Stimulated activated CD4-positive, alpha-beta T cell treated with anti-CD3 and anti-CD28 coated beads, Interleukin-12 subunit alpha, Interleukin-12 subunit beta, amount 100 ng/mL, for 24 hours (primary cell): ENCODE measurements around the gene RPL27A.

ENCODE experiments used
- DNase-seq, 2 experiments: peaks; one replicate each; pipeline ENCODE4 v3.0.0-alpha.2; 2020; ENCODE audit warnings: low read depth in 2 of 2

Gene RPL27A

DNA sequence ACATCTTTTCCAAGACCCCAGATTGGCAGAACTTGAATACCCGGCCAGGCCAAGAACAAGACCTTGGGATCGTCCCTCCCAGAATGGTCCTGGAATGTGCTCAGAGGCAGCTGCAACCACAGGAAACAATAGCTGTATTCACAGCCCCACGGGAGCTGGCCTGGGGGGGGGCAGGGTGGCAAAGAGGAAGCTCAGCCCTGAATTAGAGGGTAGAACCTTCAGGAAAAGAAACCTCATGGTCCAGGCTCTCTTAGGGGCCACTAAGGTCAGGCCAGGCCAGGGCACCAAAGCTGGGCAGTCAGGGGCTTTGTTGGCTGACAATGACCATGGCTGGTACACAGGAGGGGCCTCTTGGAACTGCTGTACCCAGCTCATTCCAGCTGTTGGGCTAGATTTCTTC is 17.3 kb downstream of the RPL27A start:
- DNase-seq, result no peak

- DNase-seq, result no peak
Observed at GRCh38 chr11:8701891-8702597, 19.5 kb downstream of the RPL27A start.

- no peak for DNase-seq
Observed at GRCh38 chr11:8702598-8702915, 20.0 kb downstream of the RPL27A start.

- DNase-seq, result no peak
Observed at GRCh38 chr11:8704136-8704535, 21.5 kb downstream of the RPL27A start.

DNA sequence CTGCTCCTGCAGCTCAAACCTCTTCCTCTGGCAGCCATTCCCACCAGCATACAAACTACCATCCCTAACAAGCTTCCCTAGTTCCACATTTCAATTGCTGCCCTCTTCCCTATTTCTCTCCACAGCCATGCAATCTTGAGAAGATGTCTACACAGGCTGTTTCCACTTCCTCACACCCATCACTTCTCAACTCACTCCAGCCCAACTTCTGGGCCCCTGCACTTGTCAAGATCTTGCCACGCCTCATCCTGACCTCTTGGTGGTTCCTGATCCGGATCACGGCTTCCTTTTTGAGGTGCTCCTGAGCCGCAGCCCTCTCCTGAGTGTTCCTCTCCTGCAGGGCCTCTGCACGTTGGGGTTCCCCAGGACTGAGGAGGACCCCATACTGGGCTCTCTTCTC is 22.6 kb downstream of the RPL27A start:
- DNase-seq, result no peak

GRCh38 chr11:8706673-8707432 is 24.3 kb downstream of the RPL27A start:
- DNase-seq, result no peak

- no peak for DNase-seq
Observed at GRCh38 chr11:8707541-8708191, 25.1 kb downstream of the RPL27A start.

DNA sequence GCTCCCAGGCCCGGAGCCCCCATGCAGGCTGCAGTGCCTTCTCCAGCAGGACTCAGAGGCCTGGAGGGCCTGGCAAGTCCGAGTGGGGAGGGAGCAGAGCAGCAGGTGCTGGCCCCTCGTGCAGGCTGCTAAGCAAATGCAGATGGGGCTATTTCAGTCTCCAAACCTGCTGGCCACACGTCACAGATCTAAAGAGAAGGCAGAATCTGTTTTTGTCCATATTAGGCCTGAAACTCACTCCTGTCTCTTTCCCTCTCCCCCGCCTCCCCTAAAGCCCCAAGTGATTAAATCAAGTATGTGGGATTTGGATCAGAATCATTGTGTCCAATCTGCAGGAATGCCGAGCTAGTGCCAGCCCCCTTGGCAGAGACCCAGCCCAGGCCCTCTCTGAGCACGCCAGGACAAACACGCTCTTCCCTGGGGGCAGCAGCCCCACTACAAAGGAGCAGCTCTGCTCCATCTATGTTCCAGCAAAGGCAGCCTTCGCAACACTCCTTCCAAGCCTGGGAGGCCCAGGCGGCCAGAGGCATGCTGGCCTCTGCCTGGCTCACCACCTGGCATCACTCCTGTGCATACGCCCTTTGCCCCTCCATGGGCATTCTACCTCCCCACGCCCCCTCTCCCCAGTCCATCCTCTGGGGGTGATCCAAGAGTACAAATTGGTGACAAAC is 26.5 kb downstream of the RPL27A start:
- DNase-seq, result no peak

DNA sequence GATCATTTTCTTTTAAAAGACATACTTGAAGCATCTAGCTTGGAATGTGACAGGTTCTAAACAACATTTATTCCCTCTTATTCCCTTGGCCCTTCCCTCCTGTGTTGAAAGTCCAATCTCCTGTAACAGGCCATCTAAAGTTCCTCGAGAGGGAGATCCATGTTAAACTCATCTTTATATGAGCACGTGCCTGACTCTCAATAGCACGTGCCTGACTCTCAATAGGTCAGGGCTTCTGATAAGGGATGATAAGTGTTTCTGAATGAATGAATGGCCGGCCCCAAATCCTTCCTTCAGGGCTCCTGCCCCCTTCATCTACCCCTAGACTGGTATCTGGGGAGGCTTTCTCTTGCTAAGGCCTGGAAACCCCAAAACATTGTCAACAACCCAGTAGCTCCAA is 27.2 kb downstream of the RPL27A start:
- DNase-seq, result no peak

GRCh38 chr11:8711895-8712442 is 29.4 kb downstream of the RPL27A start:
- DNase-seq, result no peak

GRCh38 chr11:8712506-8712905 is 29.9 kb downstream of the RPL27A start:
- DNase-seq, result no peak

- DNase-seq, result no peak
Observed at GRCh38 chr11:8713760-8714454, 31.3 kb downstream of the RPL27A start.

- no peak for DNase-seq
Observed at GRCh38 chr11:8714622-8715225, 32.1 kb downstream of the RPL27A start.

GRCh38 chr11:8715501-8715900 is 32.9 kb downstream of the RPL27A start:
- no peak for DNase-seq

DNA sequence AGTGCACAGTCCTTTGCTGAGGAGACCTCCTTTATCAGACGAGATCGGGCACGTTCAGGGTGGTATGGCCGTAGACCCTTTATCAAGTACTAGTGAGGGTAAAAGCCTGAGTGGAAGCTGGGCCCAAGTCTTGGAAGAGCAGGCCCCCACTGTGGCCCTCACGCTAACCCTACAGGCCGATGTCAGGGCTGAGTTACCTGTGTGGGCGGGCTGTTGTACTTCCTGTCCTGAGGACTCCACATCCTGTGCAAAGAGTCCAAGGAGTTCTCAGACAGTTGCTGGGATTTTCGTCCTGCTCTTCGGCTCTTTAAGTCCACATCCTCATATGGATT is 34.9 kb downstream of the RPL27A start:
- DNase-seq, result no peak

GRCh38 chr11:8717876-8718753 is 35.5 kb downstream of the RPL27A start:
- DNase-seq, result no peak

DNA sequence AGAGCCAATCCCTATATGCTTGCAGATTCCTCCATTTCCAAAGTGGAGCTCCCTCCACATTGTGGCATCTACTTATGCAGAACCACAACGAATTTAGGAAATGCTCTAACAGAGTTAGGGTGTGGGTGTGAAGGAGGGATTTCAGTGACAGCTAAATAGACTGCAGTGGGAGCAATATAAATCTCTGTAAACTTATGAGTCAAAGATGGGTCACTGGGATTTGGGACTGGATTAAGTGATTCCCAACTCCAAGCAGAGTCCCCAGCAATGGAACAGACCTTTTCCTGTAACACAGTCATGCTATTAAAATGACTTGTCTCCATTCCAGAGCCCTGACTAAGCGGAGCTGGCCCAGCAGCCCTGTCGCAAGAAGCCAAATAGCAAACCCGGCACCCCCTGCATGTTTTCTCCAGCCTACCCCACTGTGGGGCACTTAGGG is 36.6 kb downstream of the RPL27A start:
- no peak for DNase-seq

DNA sequence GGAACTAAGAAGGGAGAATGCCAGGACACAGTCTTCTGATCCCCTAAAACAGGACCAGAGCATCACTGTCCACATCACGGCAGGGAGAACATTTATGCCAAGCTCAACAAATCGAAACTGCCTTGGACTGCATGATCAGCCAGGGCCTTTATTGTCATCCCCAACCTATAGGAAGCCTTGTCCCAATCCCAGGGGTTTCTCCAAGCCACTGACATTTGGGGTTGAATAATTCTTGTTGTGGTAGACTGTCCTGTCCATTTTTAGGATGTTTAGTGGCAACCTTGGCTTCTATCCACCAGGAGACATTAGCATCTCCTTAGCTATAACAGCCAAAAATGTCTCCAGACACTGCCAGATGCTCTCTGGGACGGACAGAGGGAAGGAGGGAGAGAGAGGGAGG is 37.1 kb downstream of the RPL27A start:
- DNase-seq, result no peak

DNA sequence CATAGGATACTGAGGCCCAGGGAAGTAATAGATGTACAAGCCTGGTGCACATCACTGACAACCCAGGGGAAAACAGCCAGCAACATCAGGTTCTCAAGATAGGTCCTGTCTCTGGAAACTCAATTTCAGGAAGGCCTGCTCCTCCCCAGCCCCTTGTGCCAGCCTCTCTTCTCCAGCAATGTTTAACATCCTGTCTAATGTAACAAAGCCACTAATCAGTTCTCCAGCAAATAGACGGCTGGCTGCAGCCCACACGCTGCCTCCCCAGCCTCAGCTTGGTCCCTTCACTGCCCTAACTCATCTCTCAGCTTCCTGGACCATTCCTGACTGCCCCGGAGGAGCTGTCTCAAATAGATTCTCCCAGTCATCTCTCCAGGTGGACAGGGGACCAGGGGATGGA is 37.8 kb downstream of the RPL27A start:
- no peak for DNase-seq

DNA sequence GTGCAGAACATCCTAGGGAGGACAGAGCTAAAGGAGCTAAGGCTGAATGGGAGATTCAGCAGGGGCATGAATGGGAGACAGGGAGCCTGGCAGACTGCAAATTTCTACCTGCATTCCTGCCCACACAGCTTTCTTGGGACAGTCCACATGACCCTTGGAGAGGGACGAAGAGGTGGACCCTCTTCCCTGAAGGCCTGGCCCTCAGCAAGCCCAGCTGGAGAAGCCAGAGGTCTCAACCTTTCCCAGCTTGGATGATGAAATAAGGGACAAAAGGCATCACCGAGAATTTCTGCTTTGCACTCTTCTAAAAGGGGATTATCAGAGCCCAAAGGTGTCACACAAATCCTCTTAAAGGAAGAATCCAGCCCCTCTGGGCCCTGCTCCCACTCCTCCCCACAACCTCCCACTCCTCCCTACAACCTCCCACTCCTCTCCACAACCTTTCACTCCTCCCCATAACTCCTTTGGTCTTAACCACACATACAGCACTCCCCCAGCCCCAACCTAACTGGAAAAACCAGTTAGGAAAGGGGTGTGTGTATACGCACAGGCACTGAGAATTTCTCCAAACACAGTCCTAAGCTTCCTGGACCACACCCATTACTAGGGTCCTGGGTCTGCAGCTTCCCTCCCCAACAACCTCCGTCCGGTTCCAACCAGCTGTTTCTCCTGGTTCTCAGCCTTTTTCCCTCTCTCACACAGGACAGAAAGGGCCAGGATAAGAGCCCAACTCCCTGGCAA is 38.4 kb downstream of the RPL27A start:
- no peak for DNase-seq
